GM13976 (cell line): ENCODE results near the gene COL8A1.

ENCODE experiments used
- DNase-seq: peaks from one replicate; pipeline ENCODE4 v3.0.0; 2012; ENCODE audit warnings: low spot score
- in situ Hi-C: fragments of 300-500 bp; cut with MboI; formaldehyde crosslinking; loops from one replicate; pipeline ENCODE4 v1.12.0; 2022; ENCODE audit warnings: low sequenced_read_pairs, mixed read lengths, inconsistent platforms; ENCODE audit not compliant: unreplicated experiment
- TF ChIP-seq, protein P1 (sequence below): IDR thresholded peaks from 2 replicates; pipeline ENCODE4 v1.5.1; 2012; ENCODE audit warnings: borderline replicate concordance, mild to moderate bottlenecking; ENCODE audit not compliant: insufficient read depth; ENCODE audit errors: extremely low read depth, missing control alignments, control extremely low read depth

The COL8A1 gene

DNA sequence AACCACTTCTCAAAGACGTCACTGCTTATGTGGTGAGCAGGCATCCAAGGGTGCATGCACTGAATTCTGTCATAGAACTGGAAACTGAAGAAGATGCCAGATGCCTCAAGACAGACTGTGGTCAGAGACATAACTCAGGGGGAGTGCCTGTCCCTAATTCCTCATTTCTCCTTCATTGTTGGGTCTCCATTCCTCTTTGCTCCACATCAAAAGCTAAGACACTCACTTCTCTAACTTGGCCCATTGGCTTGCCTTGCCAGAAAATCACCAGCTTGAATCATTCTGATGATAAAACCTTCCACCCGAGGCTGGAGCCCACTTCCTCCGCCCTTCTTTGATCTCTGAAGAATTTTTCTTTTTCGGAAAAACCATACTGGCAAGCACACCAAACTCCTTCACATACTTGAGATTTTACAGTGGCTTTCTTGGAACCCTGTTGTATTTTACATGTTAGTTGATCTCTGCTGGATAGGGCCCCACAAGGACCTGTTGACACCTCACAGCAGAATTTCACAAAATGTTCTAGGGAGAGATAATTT lies 69.9 kb downstream of the COL8A1 start:
- no peak for DNase-seq
- in situ Hi-C loops: no loop called here
- TF ChIP-seq, protein P1, sequence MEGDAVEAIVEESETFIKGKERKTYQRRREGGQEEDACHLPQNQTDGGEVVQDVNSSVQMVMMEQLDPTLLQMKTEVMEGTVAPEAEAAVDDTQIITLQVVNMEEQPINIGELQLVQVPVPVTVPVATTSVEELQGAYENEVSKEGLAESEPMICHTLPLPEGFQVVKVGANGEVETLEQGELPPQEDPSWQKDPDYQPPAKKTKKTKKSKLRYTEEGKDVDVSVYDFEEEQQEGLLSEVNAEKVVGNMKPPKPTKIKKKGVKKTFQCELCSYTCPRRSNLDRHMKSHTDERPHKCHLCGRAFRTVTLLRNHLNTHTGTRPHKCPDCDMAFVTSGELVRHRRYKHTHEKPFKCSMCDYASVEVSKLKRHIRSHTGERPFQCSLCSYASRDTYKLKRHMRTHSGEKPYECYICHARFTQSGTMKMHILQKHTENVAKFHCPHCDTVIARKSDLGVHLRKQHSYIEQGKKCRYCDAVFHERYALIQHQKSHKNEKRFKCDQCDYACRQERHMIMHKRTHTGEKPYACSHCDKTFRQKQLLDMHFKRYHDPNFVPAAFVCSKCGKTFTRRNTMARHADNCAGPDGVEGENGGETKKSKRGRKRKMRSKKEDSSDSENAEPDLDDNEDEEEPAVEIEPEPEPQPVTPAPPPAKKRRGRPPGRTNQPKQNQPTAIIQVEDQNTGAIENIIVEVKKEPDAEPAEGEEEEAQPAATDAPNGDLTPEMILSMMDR: no peak

DNA sequence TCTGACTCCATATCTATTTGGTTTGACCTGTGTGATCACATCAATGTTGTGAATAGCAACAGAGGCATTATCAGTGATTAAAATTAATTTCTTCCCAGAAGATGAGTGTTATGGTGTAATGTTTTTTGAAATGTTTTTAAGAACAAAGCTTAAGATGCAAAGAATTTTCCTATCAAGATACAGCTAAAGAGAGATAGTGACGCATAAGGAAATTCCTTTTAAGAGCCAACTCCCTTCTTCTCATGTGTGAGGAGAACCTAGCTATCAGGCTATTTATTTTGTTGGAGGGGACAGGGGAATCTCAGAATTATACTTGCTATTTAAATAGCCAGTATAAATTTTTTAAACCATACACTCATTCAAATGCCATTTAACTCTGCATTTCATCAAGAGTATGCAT lies 71.3 kb downstream of the COL8A1 start:
- TF ChIP-seq, protein P1: no peak
- no peak for DNase-seq
- in situ Hi-C loops: no loop called here

DNA sequence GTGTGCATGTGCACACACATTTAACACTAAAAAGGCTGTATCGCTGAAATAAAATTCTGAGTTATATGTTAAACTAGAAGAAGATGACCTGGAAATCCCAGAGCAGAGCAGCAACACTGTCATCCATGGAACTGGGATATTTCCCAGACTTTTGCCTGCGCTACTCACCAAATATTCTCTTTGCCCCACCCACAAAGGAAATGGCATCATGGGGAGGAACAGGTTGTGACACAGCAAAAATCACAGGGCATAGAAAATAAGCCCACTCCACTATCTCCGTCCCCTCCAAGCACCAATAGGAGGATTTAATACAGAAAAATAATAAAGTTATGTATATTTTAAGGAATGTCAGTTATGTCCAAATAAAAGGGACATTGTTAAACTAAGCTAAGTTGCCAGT lies 71.7 kb downstream of the COL8A1 start:
- in situ Hi-C loops: no loop called here
- no peak for DNase-seq
- TF ChIP-seq, protein P1: no peak

DNA sequence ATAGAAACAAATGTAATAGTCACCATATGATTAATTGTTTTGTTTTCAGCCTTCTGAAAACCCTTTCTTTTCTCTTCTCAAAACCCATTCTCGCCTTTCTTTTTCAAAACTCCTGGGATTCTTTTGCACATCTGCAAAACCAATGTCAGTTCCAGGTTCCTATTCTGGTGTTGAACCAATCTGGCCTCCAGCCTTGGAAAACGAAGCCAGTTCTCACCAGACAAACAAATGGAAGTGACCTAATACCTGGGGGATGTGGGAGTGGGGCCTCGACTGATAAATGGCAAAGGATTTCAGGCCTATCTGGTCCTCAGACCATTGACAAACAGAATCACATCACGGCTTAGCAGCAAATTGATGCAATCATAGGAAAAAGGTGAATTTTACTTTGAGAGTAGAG lies 73.0 kb downstream of the COL8A1 start:
- DNase-seq: no peak
- in situ Hi-C loops: no loop called here
- TF ChIP-seq, protein P1: no peak

DNA sequence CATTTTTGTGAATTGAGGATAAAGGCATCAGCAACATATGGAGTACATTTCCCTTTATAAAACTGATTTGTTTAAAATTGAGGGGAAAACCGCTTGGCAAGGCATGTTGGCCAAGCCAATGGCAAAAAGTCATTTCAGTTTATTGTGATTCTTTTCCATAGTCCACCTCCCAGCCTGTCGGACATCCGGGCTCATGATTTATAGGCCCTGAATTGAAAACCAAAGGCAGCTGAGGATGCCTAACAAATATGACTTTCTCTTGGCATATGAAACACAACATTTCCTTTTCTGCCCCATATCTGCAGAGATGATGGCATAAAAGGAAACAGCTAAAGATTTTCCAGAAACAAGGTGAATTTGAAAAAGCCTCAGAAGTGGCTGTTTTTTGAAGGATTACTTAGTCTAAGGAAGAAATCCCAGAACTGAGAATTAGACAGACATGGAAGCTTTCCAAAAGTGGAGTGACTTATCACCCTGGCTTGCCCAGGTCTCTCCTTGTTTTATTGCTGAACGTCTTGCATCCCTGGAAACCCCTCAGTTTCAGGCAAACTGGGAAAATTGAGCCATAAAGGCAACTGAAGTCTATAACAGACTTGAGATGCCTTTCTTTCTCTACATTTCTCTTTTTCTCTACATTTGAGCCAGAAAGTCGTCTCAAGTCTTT lies 74.0 kb downstream of the COL8A1 start:
- in situ Hi-C loops: no loop called here
- TF ChIP-seq, protein P1: no peak
- DNase-seq: no peak

DNA sequence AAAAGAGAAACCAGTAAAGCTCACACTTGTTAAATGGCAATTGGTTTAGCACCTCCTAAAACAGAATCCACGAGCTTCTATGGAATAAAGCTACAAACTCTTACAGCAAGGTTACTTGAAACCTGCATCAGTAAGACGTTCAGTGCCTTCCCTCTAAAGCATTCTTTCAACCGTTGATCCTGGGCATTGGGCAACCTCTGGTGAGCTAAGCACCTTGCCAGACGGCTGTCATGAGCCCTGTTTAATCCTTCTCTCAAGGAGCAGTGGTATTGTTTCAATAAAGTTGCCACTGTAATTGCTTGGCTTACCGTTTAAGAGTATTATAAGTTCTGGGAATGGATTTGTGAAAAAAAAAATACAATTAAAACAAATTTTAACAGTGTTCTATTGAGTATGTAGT lies 75.0 kb downstream of the COL8A1 start:
- in situ Hi-C loops: no loop called here
- TF ChIP-seq, protein P1: no peak
- no peak for DNase-seq
